Measurements from ENCODE around the gene PROKR2.

GRCh38 chr20:5268449-5268848 is 48.3 kb downstream of the PROKR2 start:
- no peak for TF ChIP-seq EZH2 (IDR thresholded peaks at IDR 0.05; ENCODE audit: low read depth)
- no peak for TF ChIP-seq CTCF (conservative IDR thresholded peaks at IDR 0.05)

Measured in PC-9 (cell line).